ENCODE measurements around the gene LRP6. TPM values are rescaled to one million over a fixed set of nuclear protein-coding genes. Genes with fewer than 3 reads are reported as not detected.

Gene LRP6
- total RNA-seq, 1 experiment from 2014 or later = 15.5 TPM

GRCh38 chr12:12108441-12109058 lies 158.3 kb downstream of the LRP6 start:
- BruUV-seq (replicated peaks) = no TSS peak
- TF ChIP-seq EZH2 (IDR thresholded peaks at IDR 0.05; ENCODE audit: low read length, unreplicated experiment) (no peak), EZH2phosphoT487 (IDR thresholded peaks at IDR 0.05; ENCODE audit: borderline replicate concordance, low read length) (no peak), CTCF (conservative IDR thresholded peaks at IDR 0.05; ENCODE audit: low read depth, low read length) (no peak)
- ATAC-seq = no peak

GRCh38 chr12:12107678-12108077 lies 159.2 kb downstream of the LRP6 start:
- ATAC-seq = no peak
- ChIA-PET POLR2A (ENCODE audit: unreplicated experiment) (no interaction called here), CTCF (no interaction called here)
- H3K4me2 ChIP-seq (ENCODE audit: low read length) = no peak overlapping the region
- H4K20me1 ChIP-seq (ENCODE audit: low read length) = no peaks in the 10 kb centered on the region
- H2AFZ ChIP-seq (ENCODE audit: low read length) = no peak overlapping the region
- no peak overlapping the region for H3K9ac ChIP-seq (ENCODE audit: low read length)
- no peak overlapping the region for H3K27ac ChIP-seq (ENCODE audit: low read length)
- intact Hi-C loops (cut with micrococcal nuclease) = no loop called here
- H3K4me3 ChIP-seq (ENCODE audit: low read length) = no peak overlapping the region
- no peaks in the 10 kb centered on the region for H3F3A ChIP-seq (ENCODE audit: low read length, unreplicated experiment)
- no peaks in the 10 kb centered on the region for H3K27me3 ChIP-seq (ENCODE audit: low read length)
- no peaks in the 10 kb centered on the region for H3K4me1 ChIP-seq (ENCODE audit: insufficient read depth, low read length)
- DNase-seq = no peak
- TF ChIP-seq EZH2 (IDR thresholded peaks at IDR 0.05; ENCODE audit: low read length, unreplicated experiment) (no peak), EZH2phosphoT487 (IDR thresholded peaks at IDR 0.05; ENCODE audit: borderline replicate concordance, low read length) (no peak), CTCF (conservative IDR thresholded peaks at IDR 0.05; ENCODE audit: low read depth, low read length) (no peak)
- no peaks in the 10 kb centered on the region; the same call in 1 of the 2 replicates for H3K36me3 ChIP-seq (ENCODE audit: low read depth, low read length)
- no peaks in the 10 kb centered on the region for H3K9me2 ChIP-seq (replicated peaks; ENCODE audit: low read length)
- no TSS peak for BruUV-seq (replicated peaks)
- H3K9me3 ChIP-seq (ENCODE audit: low read length) = no peaks in the 10 kb centered on the region
- H3K79me2 ChIP-seq (ENCODE audit: low read length) = no peaks in the 10 kb centered on the region

More at GRCh38 chr12:12108441-12109058, 158.3 kb downstream of the LRP6 start:
- H3K4me3 ChIP-seq (ENCODE audit: low read length) = no peak overlapping the region
- no peak overlapping the region for H2AFZ ChIP-seq (ENCODE audit: low read length)
- intact Hi-C loops (cut with micrococcal nuclease) = no loop called here
- H3K79me2 ChIP-seq (ENCODE audit: low read length) = no peaks in the 10 kb centered on the region
- no peaks in the 10 kb centered on the region; the same call in 1 of the 2 replicates for H3K36me3 ChIP-seq (ENCODE audit: low read depth, low read length)
- no peaks in the 10 kb centered on the region for H3K9me2 ChIP-seq (replicated peaks; ENCODE audit: low read length)
- no peaks in the 10 kb centered on the region for H3K27me3 ChIP-seq (ENCODE audit: low read length)
- DNase-seq = no peak
- no peak overlapping the region for H3K27ac ChIP-seq (ENCODE audit: low read length)
- no peak overlapping the region for H3K4me2 ChIP-seq (ENCODE audit: low read length)
- H3K9ac ChIP-seq (ENCODE audit: low read length) = no peak overlapping the region
- no peaks in the 10 kb centered on the region for H3K9me3 ChIP-seq (ENCODE audit: low read length)
- CTCF ChIA-PET = no interaction called here
- H4K20me1 ChIP-seq (ENCODE audit: low read length) = no peaks in the 10 kb centered on the region
- H3F3A ChIP-seq (ENCODE audit: low read length, unreplicated experiment) = no peaks in the 10 kb centered on the region
- no peaks in the 10 kb centered on the region for H3K4me1 ChIP-seq (ENCODE audit: insufficient read depth, low read length)
- POLR2A ChIA-PET (ENCODE audit: unreplicated experiment) = no interaction called here

- H3K36me3 ChIP-seq (ENCODE audit: low read depth, low read length) = no peaks in the 10 kb centered on the region
- no peaks in the 10 kb centered on the region for H3K9me2 ChIP-seq (replicated peaks; ENCODE audit: low read length)
- TF ChIP-seq EZH2 (IDR thresholded peaks at IDR 0.05; ENCODE audit: low read length, unreplicated experiment) (no peak), CTCF (conservative IDR thresholded peaks at IDR 0.05; ENCODE audit: low read depth, low read length) (no peak), EZH2phosphoT487 (IDR thresholded peaks at IDR 0.05; ENCODE audit: borderline replicate concordance, low read length) (no peak)
- H3K4me3 ChIP-seq (ENCODE audit: low read length) = no peak overlapping the region
- H3K4me2 ChIP-seq (ENCODE audit: low read length) = no peak overlapping the region
- H3K27me3 ChIP-seq (ENCODE audit: low read length) = no peaks in the 10 kb centered on the region
- H3K4me1 ChIP-seq (ENCODE audit: insufficient read depth, low read length) = no peaks in the 10 kb centered on the region
- no peaks in the 10 kb centered on the region for H4K20me1 ChIP-seq (ENCODE audit: low read length)
- no peaks in the 10 kb centered on the region for H3K79me2 ChIP-seq (ENCODE audit: low read length)
- no peak overlapping the region for H3K27ac ChIP-seq (ENCODE audit: low read length)
- no TSS peak for BruUV-seq (replicated peaks)
- no peaks in the 10 kb centered on the region for H3K9me3 ChIP-seq (ENCODE audit: low read length)
- no peaks in the 10 kb centered on the region for H3F3A ChIP-seq (ENCODE audit: low read length, unreplicated experiment)
- no peak for DNase-seq
- no peak overlapping the region for H2AFZ ChIP-seq (ENCODE audit: low read length)
- POLR2A ChIA-PET (ENCODE audit: unreplicated experiment) = no interaction called here
- no peak for ATAC-seq
- intact Hi-C loops (cut with micrococcal nuclease) = no loop called here
- H3K9ac ChIP-seq (ENCODE audit: low read length) = no peak overlapping the region
- CTCF ChIA-PET = no interaction called here
These were observed 167.7 kb downstream of the LRP6 start for GRCh38 chr12:12099102-12099501.

All from PC-3 (cell line).